ENCODE measurements around the gene EPHX1.
"Not testable (repeated sequence)": the region's sequence is repeated elsewhere in the genome, so short reads cannot be mapped to it uniquely, and the experiment has no call there.

Gene EPHX1

GRCh38 chr1:225881081-225881958 is 71.4 kb downstream of the EPHX1 start:
- DNase-seq (ENCODE audit: low read depth): no peak

GRCh38 chr1:225881959-225882693 is 72.2 kb downstream of the EPHX1 start, which contains the start of gene TMEM63A:
TMEM63A (minus strand) TSS chr1:225882380; CDS start chr1:225877580, 4,800 bp downstream.
- peak; percentile 58 for DNase-seq (ENCODE audit: low read depth)

- DNase-seq (ENCODE audit: low read depth): no peak
Observed at GRCh38 chr1:225882694-225883615, 73.0 kb downstream of the EPHX1 start.

GRCh38 chr1:225883616-225884265 is 73.8 kb downstream of the EPHX1 start:
- DNase-seq (ENCODE audit: low read depth): no peak

GRCh38 chr1:225885336-225885735 is 75.4 kb downstream of the EPHX1 start:
- DNase-seq (ENCODE audit: low read depth): no peak

GRCh38 chr1:225886159-225887029 is 76.5 kb downstream of the EPHX1 start:
- DNase-seq (ENCODE audit: low read depth): no peak

GRCh38 chr1:225887030-225887314 is 77.0 kb downstream of the EPHX1 start:
- no peak for DNase-seq (ENCODE audit: low read depth)

GRCh38 chr1:225887554-225888288 is 77.8 kb downstream of the EPHX1 start:
- DNase-seq (ENCODE audit: low read depth): not testable (repeated sequence)

GRCh38 chr1:225888289-225888897 is 78.5 kb downstream of the EPHX1 start:
- no peak for DNase-seq (ENCODE audit: low read depth)

- no peak for DNase-seq (ENCODE audit: low read depth)
Observed at GRCh38 chr1:225888898-225889601, 79.1 kb downstream of the EPHX1 start, which contains the start of gene LEFTY1. LEFTY1 (minus strand) TSS chr1:225889146; CDS start chr1:225889066, 80 bp downstream.

- no peak for DNase-seq (ENCODE audit: low read depth)
Observed at GRCh38 chr1:225889743-225890142, 79.8 kb downstream of the EPHX1 start.

- DNase-seq (ENCODE audit: low read depth): no peak
Observed at GRCh38 chr1:225890346-225891228, 80.7 kb downstream of the EPHX1 start.

GRCh38 chr1:225891229-225891972 is 81.5 kb downstream of the EPHX1 start:
- DNase-seq (ENCODE audit: low read depth): no peak

- no peak for DNase-seq (ENCODE audit: low read depth)
Observed at GRCh38 chr1:225892307-225892706, 82.4 kb downstream of the EPHX1 start.
